Effector memory CD4-positive, alpha-beta T cell (primary cell): ENCODE results near the gene C5orf24.

Experiments used
- DNase-seq, 3 donors: peaks; one replicate each; pipeline ENCODE4 v3.0.0-alpha.2; 2020
- H3K27ac ChIP-seq: 2 replicates; pipeline ENCODE4 v1.7.0; 2013; ENCODE audit warnings: mild to moderate bottlenecking, low read length, moderate library complexity; ENCODE audit not compliant: insufficient read depth, poor library complexity, severe bottlenecking
- H3K27me3 ChIP-seq: replicated peaks from 2 replicates; pipeline ENCODE4 v1.7.0; 2013; ENCODE audit warnings: mild to moderate bottlenecking, low read length; ENCODE audit not compliant: insufficient read depth, control insufficient read depth, poor library complexity, severe bottlenecking
- H3K36me3 ChIP-seq: 2 replicates; pipeline ENCODE4 v1.7.0; 2013; ENCODE audit warnings: mild to moderate bottlenecking, low read length, moderate library complexity; ENCODE audit not compliant: control insufficient read depth, insufficient read depth
- H3K4me1 ChIP-seq: 2 replicates; pipeline ENCODE4 v1.7.0; 2013; ENCODE audit warnings: low read length, mild to moderate bottlenecking; ENCODE audit not compliant: control insufficient read depth, insufficient read depth, poor library complexity, severe bottlenecking
- H3K4me3 ChIP-seq: 2 replicates; pipeline ENCODE4 v1.7.0; 2013; ENCODE audit warnings: low read length, low read depth, mild to moderate bottlenecking; ENCODE audit not compliant: insufficient read depth, poor library complexity, severe bottlenecking
- H3K9me3 ChIP-seq: 2 replicates; pipeline ENCODE4 v1.7.0; 2013; ENCODE audit warnings: mild to moderate bottlenecking, low read length, moderate library complexity; ENCODE audit not compliant: control insufficient read depth
- total RNA-seq, 3 donors: gene quantifications; one replicate each; lab custom pipeline; 2026; lab: John Stamatoyannopoulos, UW

The C5orf24 gene
- 12.9 to 24.9 (median 19.6) reads per million in 3 donors for total RNA-seq

GRCh38 chr5:134845852-134846640, at the start of gene C5orf24:
TSS of gene C5orf24 (plus strand) at chr5:134845968. CDS start at chr5:134854901, 8,933 bp downstream.
- H3K27ac ChIP-seq: peak within 1 kb of the TSS; percentile 95
- H3K9me3 ChIP-seq: no peaks in the 10 kb centered on the region
- H3K4me3 ChIP-seq: peak within 1 kb of the TSS; percentile 96
- peak; percentile 79 to 86 (median 86) for DNase-seq
- no peaks in the 10 kb centered on the region for H3K27me3 ChIP-seq
- no peaks in the 10 kb centered on the region for H3K36me3 ChIP-seq
- peaks cover 20% of the 10 kb centered on the region for H3K4me1 ChIP-seq

GRCh38 chr5:134798468-134798867, 47.3 kb upstream of the C5orf24 start:
- no peak for DNase-seq
- Histone ChIP-seq H3K9me3 (no peaks in the 10 kb centered on the region), H3K4me1 (no peaks in the 10 kb centered on the region), H3K36me3 (peaks cover 58% of the 10 kb centered on the region), H3K4me3 (no peak overlapping the region), H3K27me3 (no peaks in the 10 kb centered on the region), H3K27ac (no peak overlapping the region)

GRCh38 chr5:134803821-134804220, 41.9 kb upstream of the C5orf24 start:
- H3K27ac ChIP-seq: no peak overlapping the region
- H3K4me3 ChIP-seq: no peak overlapping the region
- no peaks in the 10 kb centered on the region for H3K4me1 ChIP-seq
- H3K27me3 ChIP-seq: no peaks in the 10 kb centered on the region
- no peaks in the 10 kb centered on the region for H3K9me3 ChIP-seq
- peaks cover 46% of the 10 kb centered on the region for H3K36me3 ChIP-seq
- DNase-seq: no peak

DNA sequence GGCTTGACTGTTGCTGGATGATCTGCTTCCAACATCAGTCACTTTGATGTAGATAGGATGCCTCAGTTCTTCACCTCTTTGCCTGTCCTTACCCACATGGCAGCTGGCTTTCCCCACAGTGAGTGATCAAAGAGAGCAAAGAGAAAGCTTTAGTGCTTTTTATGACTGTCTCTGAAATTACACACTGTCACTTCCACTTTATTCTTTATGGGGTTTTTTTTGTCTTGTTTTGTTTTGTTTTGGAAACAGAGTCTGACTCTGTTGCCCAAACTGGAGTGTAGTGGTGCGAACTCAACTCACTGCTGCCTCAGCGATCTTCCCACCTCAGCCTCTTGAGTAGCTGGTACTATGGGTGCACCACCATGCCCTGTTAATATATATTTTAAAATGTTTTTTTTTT, 32.4 kb upstream of the C5orf24 start:
- Histone ChIP-seq H3K9me3 (no peaks in the 10 kb centered on the region), H3K27ac (no peak overlapping the region), H3K4me3 (no peak overlapping the region), H3K4me1 (no peaks in the 10 kb centered on the region), H3K36me3 (peaks cover 62% of the 10 kb centered on the region), H3K27me3 (no peaks in the 10 kb centered on the region)
- no peak for DNase-seq

DNA sequence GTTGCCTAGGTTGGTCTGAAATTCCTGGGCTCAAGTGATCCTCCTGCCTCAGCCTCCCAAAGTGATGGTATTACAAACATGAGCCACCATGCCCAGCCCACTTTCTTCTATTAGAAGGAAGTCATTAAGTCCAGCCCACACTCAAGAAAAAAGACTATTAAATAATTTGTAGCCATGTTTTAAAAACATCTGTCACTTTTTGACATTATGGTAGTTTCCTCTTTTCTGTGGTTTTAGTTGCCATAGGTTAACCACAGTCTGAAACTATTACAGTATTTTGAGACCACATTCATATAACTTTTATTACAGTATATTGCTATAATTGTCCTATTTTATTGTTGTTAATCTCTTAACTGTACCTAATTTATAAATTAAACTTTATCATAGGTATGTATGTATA, 31.9 kb upstream of the C5orf24 start:
- Histone ChIP-seq H3K27me3 (no peaks in the 10 kb centered on the region), H3K27ac (no peak overlapping the region), H3K4me3 (no peak overlapping the region), H3K9me3 (no peaks in the 10 kb centered on the region), H3K36me3 (peaks cover 61% of the 10 kb centered on the region), H3K4me1 (no peaks in the 10 kb centered on the region)
- no peak for DNase-seq

GRCh38 chr5:134817006-134817405, 28.8 kb upstream of the C5orf24 start:
- Histone ChIP-seq H3K4me1 (no peaks in the 10 kb centered on the region), H3K9me3 (no peaks in the 10 kb centered on the region), H3K27me3 (no peaks in the 10 kb centered on the region), H3K36me3 (peaks cover 52% of the 10 kb centered on the region), H3K4me3 (no peak overlapping the region), H3K27ac (no peak overlapping the region)
- DNase-seq: no peak

DNA sequence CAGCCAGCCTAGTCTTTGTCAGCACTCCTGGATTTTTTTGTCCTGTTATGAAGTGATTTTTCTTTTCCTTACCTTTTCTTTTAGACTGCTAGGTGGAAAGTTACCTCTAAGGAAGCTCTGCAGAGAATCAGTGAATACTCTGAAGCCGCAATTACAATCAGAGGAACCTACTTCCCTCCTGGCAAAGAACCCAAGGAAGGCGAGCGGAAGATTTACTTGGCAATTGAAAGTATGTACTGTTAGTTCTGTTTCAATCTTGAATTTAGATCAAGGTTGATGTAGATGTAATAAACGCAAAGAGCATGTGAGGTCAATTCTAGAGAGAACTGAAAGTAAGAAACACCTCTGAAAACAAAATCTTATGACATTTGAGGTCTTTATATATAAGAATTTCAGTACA, 27.0 kb upstream of the C5orf24 start:
- H3K36me3 ChIP-seq: peaks cover 56% of the 10 kb centered on the region
- H3K4me3 ChIP-seq: no peak overlapping the region
- no peaks in the 10 kb centered on the region for H3K27me3 ChIP-seq
- DNase-seq: no peak
- no peaks in the 10 kb centered on the region for H3K9me3 ChIP-seq
- H3K4me1 ChIP-seq: no peaks in the 10 kb centered on the region
- no peak overlapping the region for H3K27ac ChIP-seq

DNA sequence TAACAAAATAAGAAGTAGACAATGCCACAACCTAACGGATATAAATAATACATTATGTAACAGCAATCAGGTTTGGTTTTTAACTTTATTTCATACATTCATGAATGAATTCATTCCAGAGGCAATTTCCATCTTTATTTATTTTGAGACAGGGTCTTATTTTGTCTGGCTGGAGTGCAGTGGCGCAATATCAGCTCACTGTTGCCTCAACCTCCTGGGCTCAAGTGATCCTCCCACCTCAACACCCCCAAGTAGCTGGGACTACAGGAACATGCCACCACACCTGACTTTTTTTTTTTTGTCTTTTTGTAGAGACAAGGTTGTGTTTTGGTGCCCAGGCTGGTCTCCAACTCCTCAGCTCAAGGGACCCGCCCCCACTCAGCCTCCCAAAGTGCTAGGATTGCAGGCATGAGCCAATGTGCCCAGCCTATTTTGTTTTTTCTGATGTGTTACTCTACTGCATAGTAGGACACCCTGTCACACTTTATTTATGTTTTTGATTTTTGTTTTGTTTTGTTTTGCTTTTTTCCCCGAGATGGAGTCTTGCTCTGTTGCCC, 26.3 kb upstream of the C5orf24 start:
- Histone ChIP-seq H3K27ac (no peak overlapping the region), H3K4me1 (no peaks in the 10 kb centered on the region), H3K27me3 (no peaks in the 10 kb centered on the region), H3K4me3 (no peak overlapping the region), H3K36me3 (peaks cover 55% of the 10 kb centered on the region), H3K9me3 (no peaks in the 10 kb centered on the region)
- DNase-seq: no peak

DNA sequence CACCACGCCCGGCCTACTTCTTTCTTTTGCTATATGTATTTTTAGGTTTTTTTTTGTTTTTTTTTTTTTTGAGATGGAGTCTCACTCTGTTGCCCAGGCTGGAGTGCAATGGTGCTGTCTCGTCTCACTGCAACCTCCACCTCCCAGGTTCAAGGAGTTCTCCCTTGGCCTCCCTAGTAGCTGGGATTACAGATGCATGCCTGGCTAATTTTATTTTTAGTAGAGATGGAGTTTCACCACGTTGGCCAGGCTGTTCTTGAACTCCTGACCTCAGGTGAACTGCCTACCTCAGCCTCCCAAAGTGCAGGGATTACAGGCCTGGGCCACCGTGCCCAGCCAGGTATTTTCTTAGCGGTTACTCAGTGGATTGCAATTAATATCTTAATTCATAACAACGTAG, 23.9 kb upstream of the C5orf24 start:
- DNase-seq: no peak
- Histone ChIP-seq H3K4me1 (no peaks in the 10 kb centered on the region), H3K36me3 (peaks cover 46% of the 10 kb centered on the region), H3K9me3 (no peaks in the 10 kb centered on the region), H3K27me3 (no peaks in the 10 kb centered on the region), H3K27ac (no peak overlapping the region), H3K4me3 (no peak overlapping the region)

DNA sequence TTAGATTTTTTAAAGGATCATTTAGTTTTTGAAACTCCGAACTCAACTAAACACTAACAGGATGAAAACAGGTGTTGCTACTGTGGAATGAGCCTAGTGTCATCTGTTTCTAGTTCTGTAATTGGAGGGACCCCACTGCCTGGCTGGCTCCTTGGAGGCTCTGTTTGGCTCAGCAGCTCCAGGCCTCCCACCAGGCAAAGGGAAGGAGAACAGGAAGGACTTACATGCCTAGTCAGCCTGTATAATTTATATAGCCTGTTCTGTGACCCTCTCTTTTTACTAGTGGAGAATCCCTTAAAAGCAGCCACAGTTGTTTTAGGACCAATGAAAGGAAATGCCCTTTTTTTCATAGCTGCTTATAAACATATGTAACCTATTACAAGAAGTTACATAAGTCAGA, 21.1 kb upstream of the C5orf24 start:
- DNase-seq: no peak
- H3K27me3 ChIP-seq: no peaks in the 10 kb centered on the region
- H3K36me3 ChIP-seq: peaks cover 36% of the 10 kb centered on the region
- H3K27ac ChIP-seq: no peak overlapping the region
- no peaks in the 10 kb centered on the region for H3K9me3 ChIP-seq
- H3K4me1 ChIP-seq: no peaks in the 10 kb centered on the region
- H3K4me3 ChIP-seq: no peak overlapping the region
